ENCODE data around the gene SULT1C4.

GRCh38 chr2:108351889-108352288, 25.9 kb upstream of the SULT1C4 start:
- TF ChIP-seq CREB1 (CRISPR knock-in tag; IDR thresholded peaks at IDR 0.05; ENCODE audit: low read depth) (no peak), EZH2 (IDR thresholded peaks at IDR 0.05; ENCODE audit: low read depth, unreplicated experiment) (no peak), CTCF (conservative IDR thresholded peaks at IDR 0.05; ENCODE audit: low read depth in 2 of 2) (no peak), REST (IDR thresholded peaks at IDR 0.05; ENCODE audit: unreplicated experiment) (no peak), ZNF114 (CRISPR knock-in tag; IDR thresholded peaks at IDR 0.05) (no peak), POLR2AphosphoS5 (IDR thresholded peaks at IDR 0.05; ENCODE audit: low read depth) (no peak), EZH2phosphoT487 (IDR thresholded peaks at IDR 0.05; ENCODE audit: unreplicated experiment) (no peak), STAT1 (IDR thresholded peaks at IDR 0.05; ENCODE audit: unreplicated experiment) (no peak), NANOG (IDR thresholded peaks at IDR 0.05; ENCODE audit: borderline replicate concordance) (no peak), JUNB (IDR thresholded peaks at IDR 0.05; ENCODE audit: unreplicated experiment) (no peak), ETS1 (IDR thresholded peaks at IDR 0.05) (no peak), ZNF331 (CRISPR knock-in tag; IDR thresholded peaks at IDR 0.05; ENCODE audit: low read depth) (no peak), ZNF462 (CRISPR knock-in tag; IDR thresholded peaks at IDR 0.05) (no peak)

All from GM23338 (cell line).